Measurements from ENCODE around the gene CTNNBIP1. TPM values are rescaled to one million over a fixed set of nuclear protein-coding genes. Genes with fewer than 3 reads are reported as not detected.

The CTNNBIP1 gene
- total and polyA plus RNA-seq, 2 of the 8 experiments (the other 6 are each of a cell fraction or from before 2014, with no cell fraction given), result 40.9 to 46.6 TPM

- H3K27ac ChIP-seq (ENCODE audit: low read depth, low read length), result no peak overlapping the region
- no peak overlapping the region for H3K4me2 ChIP-seq (ENCODE audit: insufficient read depth in 1 of 2, low read depth in 2 of 2, low read length in 2 of 2)
- no peaks in the 10 kb centered on the region for H3K79me2 ChIP-seq (ENCODE audit: control insufficient read depth in 1 of 2, insufficient read depth in 2 of 2, low read length in 2 of 2)
- no peak overlapping the region; the same call in 1 of the 2 replicates for H2BK5ac ChIP-seq (ENCODE audit: low read depth, low read length)
- H3K79me1 ChIP-seq (ENCODE audit: low read depth, low read length), result no peaks in the 10 kb centered on the region; the same call in 1 of the 2 replicates
- H3K14ac ChIP-seq (ENCODE audit: insufficient read length), result no peak overlapping the region
- no peak overlapping the region for H4K8ac ChIP-seq (ENCODE audit: extremely low read depth, insufficient read depth, low read length)
- no peak overlapping the region for H3K56ac ChIP-seq (replicated peaks; ENCODE audit: insufficient read length, low read depth, low read length)
- H3K4me1 ChIP-seq (replicated peaks in 1 of 4; ENCODE audit: control insufficient read depth in 3 of 4, insufficient read depth in 4 of 4, low read length in 3 of 4), result peaks cover 0 to 7% (median 2%) of the 10 kb centered on the region in 4 experiments; a peak in 1 of 7 replicates
- H2BK120ac ChIP-seq (replicated peaks; ENCODE audit: low read depth, low read length), result no peak overlapping the region
- no peak overlapping the region for H2BK20ac ChIP-seq (ENCODE audit: low read length)
- H3K27me3 ChIP-seq (replicated peaks in 1 of 4; ENCODE audit: control insufficient read depth in 3 of 4, extremely low read depth in 1 of 4, insufficient read depth in 3 of 4, low read length in 3 of 4), result no peaks in the 10 kb centered on the region
- CTCF ChIA-PET (ENCODE audit: partially characterized antibody), result interaction anchor here (1.0 to 4.1 kb wide), 4 partner anchors 9 to 67 kb away, joined by 3 to 27 read pairs (median 5); no protein-coding TSS in a partner anchor
- no peaks in the 10 kb centered on the region for H3K36me3 ChIP-seq (ENCODE audit: control insufficient read depth in 2 of 4, insufficient read depth in 4 of 4, low read length in 3 of 4)
- H4K20me1 ChIP-seq (replicated peaks in 1 of 2; ENCODE audit: control insufficient read depth in 1 of 2, insufficient read depth in 2 of 2, low read length in 2 of 2), result peaks cover 0 to 2% of the 10 kb centered on the region in 2 experiments
- no peak overlapping the region for H2AK5ac ChIP-seq (ENCODE audit: low read depth, low read length)
- no peak overlapping the region for H4K91ac ChIP-seq (replicated peaks; ENCODE audit: insufficient read length, low read length)
- POLR2A ChIA-PET (ENCODE audit: partially characterized antibody), result interaction anchor here (1.0 to 1.5 kb wide), 5 partner anchors 8 to 61 kb away, joined by 3 to 8 read pairs (median 3); partner anchors contain the start of genes LZIC and NMNAT1
- DNase-seq (ENCODE audit: low read depth in 1 of 2, low spot score in 2 of 2) (no peak), FAIRE-seq (no peak)
- no peaks in the 10 kb centered on the region for H3K9me3 ChIP-seq (ENCODE audit: insufficient read depth in 2 of 2, low read depth in 1 of 2, low read length in 1 of 2)
- no peak overlapping the region for H3K4ac ChIP-seq (replicated peaks; ENCODE audit: insufficient read length, low read depth, low read length)
- H4K5ac ChIP-seq (ENCODE audit: insufficient read length, low read depth, low read length), result no peak overlapping the region
- WGBS, 2 experiments (ENCODE audit: extremely low coverage in 1 of 2, insufficient coverage in 1 of 2, insufficient read length in 1 of 2, insufficient replicate concordance in 2 of 2, low coverage in 1 of 2, low lambda C conversion rate in 2 of 2, missing lambda C conversion rate in 1 of 2), result 92% methylated on average over 12 of the region's 12 CpGs; no CpG with 5 or more reads in 1 of the 2 experiments
- H3K9ac ChIP-seq (replicated peaks in 1 of 4; ENCODE audit: extremely low read depth in 1 of 4, low read depth in 3 of 4, low read length in 3 of 4), result no peak overlapping the region
- H3K18ac ChIP-seq (ENCODE audit: extremely low read depth, low read length), result no peak overlapping the region
- H2BK12ac ChIP-seq (ENCODE audit: low read depth, low read length), result no peak overlapping the region
- no peak overlapping the region for H3K4me3 ChIP-seq (ENCODE audit: extremely low read depth in 1 of 4, insufficient read depth in 2 of 4, low read depth in 3 of 4, low read length in 4 of 4)
- no peaks in the 10 kb centered on the region for H3K23me2 ChIP-seq (ENCODE audit: low read depth, low read length)
- no peak overlapping the region for H2BK15ac ChIP-seq (ENCODE audit: low read length)
- H2AFZ ChIP-seq (ENCODE audit: low read length), result no peak overlapping the region
- H3K23ac ChIP-seq (ENCODE audit: insufficient read length), result no peak overlapping the region
- TF ChIP-seq CREB1 (IDR thresholded peaks at IDR 0.05) (no peak), NANOG (IDR thresholded peaks at IDR 0.05; ENCODE audit: insufficient read depth, low read depth, low read length, poor library complexity, severe bottlenecking) (no peak), POU5F1 (IDR thresholded peaks at IDR 0.05; ENCODE audit: low read depth, low read length) (no peak), SIN3A (conservative IDR thresholded peaks at IDR 0.05 in 1 of 2, IDR thresholded peaks at IDR 0.05 in 1 of 2; ENCODE audit: low read depth in 1 of 2, low read length in 2 of 2) (no peak), SP2 (IDR thresholded peaks at IDR 0.05; ENCODE audit: low read length) (no peak), BACH1 (IDR thresholded peaks at IDR 0.05; ENCODE audit: low read length) (no peak), KDM1A (IDR thresholded peaks at IDR 0.05; ENCODE audit: borderline replicate concordance, low read length) (no peak), SRF (IDR thresholded peaks at IDR 0.05; ENCODE audit: low read depth, low read length) (no peak), TEAD4 (IDR thresholded peaks at IDR 0.05; ENCODE audit: low read depth, low read length) (no peak), POLR2AphosphoS5 (IDR thresholded peaks at IDR 0.05; ENCODE audit: low read depth, low read length) (no peak), GABPA (IDR thresholded peaks at IDR 0.05; ENCODE audit: borderline replicate concordance, insufficient read depth, low read length) (no peak), JUN (IDR thresholded peaks at IDR 0.05; ENCODE audit: low read depth, low read length) (no peak), HDAC2 (IDR thresholded peaks at IDR 0.05; ENCODE audit: borderline replicate concordance in 1 of 2, low read depth in 2 of 2, low read length in 2 of 2) (no peak), POLR2A (IDR thresholded peaks at IDR 0.05; ENCODE audit: control extremely low read depth in 1 of 2, low read depth in 2 of 2, low read length in 2 of 2) (no peak), RBBP5 (IDR thresholded peaks at IDR 0.05; ENCODE audit: borderline replicate concordance, low read depth, low read length) (no peak)
Observed at GRCh38 chr1:9882945-9883303, 27.1 kb downstream of the CTNNBIP1 start.
